Dorsolateral prefrontal cortex (tissue), 118 donors: ENCODE results near the gene TEX44. TPM values are rescaled to one million over a fixed set of nuclear protein-coding genes. Genes with fewer than 3 reads are reported as not detected.

Experiments
- total RNA-seq, 120 experiments: library from RNA; stranded (reverse); gene quantifications; one replicate each; pipeline versions ENCODE4 v1.2.3 to v1.2.4, GENCODE V29; 2022

Gene TEX44
- total RNA-seq, 120 experiments from 2014 or later, result not detected

Other genes starting within 250 kb of the TEX44 start
- 10 to 100 TPM in 9 of 120 experiments, 1 to 10 TPM in 111; 2.1 to 13.9 (median 5.9) TPM for gene B3GNT7, start 197.2 kb upstream of the TEX44 start, total RNA-seq
- gene NCL, start 128.4 kb upstream of the TEX44 start, total RNA-seq, result 100 to 1,000 TPM; 239 to 396 (median 335) TPM
- gene NMUR1, start 62.4 kb upstream of the TEX44 start, total RNA-seq, result under 1 TPM in 76 of 120 experiments, not detected in 44; 0.13 to 0.76 (median 0.25) TPM
- 1,000 to 10,000 TPM in 1 of 120 experiments, 100 to 1,000 TPM in 119; 326 to 1,103 (median 509) TPM for gene PTMA, start 115.7 kb downstream of the TEX44 start, total RNA-seq
- gene PDE6D, start 188.4 kb downstream of the TEX44 start, total RNA-seq, result 10 to 100 TPM; 26.1 to 44.6 (median 33.3) TPM
- gene COPS7B, start 193.6 kb downstream of the TEX44 start, total RNA-seq, result 10 to 100 TPM; 44.7 to 78.3 (median 57.9) TPM